MCF 10A (cell line): Measurements from ENCODE around the gene CYP2C9. TPM values are rescaled to one million over a fixed set of nuclear protein-coding genes. Genes with fewer than 3 reads are reported as not detected.

Experiments
- BruUV-seq: library from RNA; stranded (reverse); fragments of 400-500 nt; replicated peaks from 2 replicates; lab custom pipeline; 2021; lab: Mats Ljungman, UMichigan
- CTCF ChIA-PET: fragments of 300-600 bp; sonication (Branson Sonifier 250); formaldehyde crosslinking; extraction: SDS; loops from one replicate; lab custom pipeline; 2021; ENCODE audit warnings: antibody characterized with exemption, inconsistent platforms; lab: Yijun Ruan, JAX
- POLR2A ChIA-PET: fragments of 300-600, 350-650 bp; sonication (Branson Sonifier 250); formaldehyde crosslinking; extraction: SDS; loops from one replicate; lab custom pipeline; 2020; ENCODE audit warnings: antibody characterized with exemption, inconsistent platforms; lab: Yijun Ruan, JAX
- DNase-seq: peaks from one replicate; pipeline ENCODE4 v3.0.0-alpha.2; 2018; ENCODE audit not compliant: unreplicated experiment
- H3K27ac Mint-ChIP-seq: one replicate; pipeline ENCODE4 v1.8.0; 2022; ENCODE audit warnings: mild to moderate bottlenecking, low read depth, mixed read lengths; ENCODE audit not compliant: unreplicated experiment
- H3K27me3 Mint-ChIP-seq: one replicate; pipeline ENCODE4 v1.8.0; 2022; ENCODE audit warnings: mixed read lengths; ENCODE audit not compliant: insufficient read depth, unreplicated experiment
- H3K36me3 Mint-ChIP-seq: one replicate; pipeline ENCODE4 v1.8.0; 2022; ENCODE audit warnings: mild to moderate bottlenecking, moderate library complexity, mixed read lengths; ENCODE audit not compliant: insufficient read depth, unreplicated experiment
- H3K4me1 Mint-ChIP-seq: one replicate; pipeline ENCODE4 v1.8.0; 2022; ENCODE audit warnings: mixed read lengths; ENCODE audit not compliant: insufficient read depth, unreplicated experiment
- H3K4me3 Mint-ChIP-seq: one replicate; pipeline ENCODE4 v1.8.0; 2022; ENCODE audit warnings: mild to moderate bottlenecking, moderate library complexity, mixed read lengths; ENCODE audit not compliant: unreplicated experiment
- H3K9me3 Mint-ChIP-seq: one replicate; pipeline ENCODE4 v1.8.0; 2022; ENCODE audit warnings: mixed read lengths; ENCODE audit not compliant: unreplicated experiment
- CTCF ChIP-seq: fragments of 200-600 bp; IDR thresholded peaks from one replicate; pipeline ENCODE4 v1.8.0; 2022; ENCODE audit warnings: antibody characterized with exemption, mild to moderate bottlenecking; ENCODE audit not compliant: unreplicated experiment
- intact Hi-C: fragments of 100-400 bp; cut with micrococcal nuclease; formaldehyde crosslinking; loops from 2 replicates; pipeline ENCODE4 v1.14.1; 2022
- total RNA-seq: library from RNA; stranded (reverse); gene quantifications from 2 replicates; pipeline ENCODE4 v1.2.3, GENCODE V29; 2022

CYP2C9 gene
- total RNA-seq, 1 experiment from 2014 or later = not detected

DNA sequence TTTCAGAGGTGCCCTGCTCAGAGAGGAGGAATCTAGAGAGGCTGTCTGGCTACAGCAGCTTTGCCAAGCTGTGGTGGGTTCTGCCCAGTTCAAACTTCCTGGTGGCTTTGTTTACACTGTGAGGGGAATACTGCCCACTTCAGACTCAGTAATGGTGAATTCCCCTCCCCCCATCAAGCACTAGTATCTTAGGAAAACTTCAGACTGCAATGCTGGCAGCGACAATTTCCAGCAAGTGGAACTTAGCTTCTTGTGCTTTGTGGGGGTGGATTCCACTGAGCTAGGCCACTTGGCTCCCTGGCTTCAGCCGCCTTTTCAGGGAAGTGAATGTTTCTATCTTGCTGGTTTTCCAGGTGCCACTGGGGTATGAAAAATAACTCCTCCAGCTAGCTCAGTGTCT, 88.0 kb downstream of the CYP2C9 start:
- peaks cover 7% of the 10 kb centered on the region for H3K9me3 Mint-ChIP-seq
- H3K27me3 Mint-ChIP-seq = peaks cover 34% of the 10 kb centered on the region
- ChIA-PET CTCF (interaction anchor here (0.5 to 0.8 kb wide), 3 partner anchors 157 to 668 kb away, joined by 3 to 4 read pairs (median 4); no protein-coding TSS in a partner anchor), POLR2A (no interaction called here)
- no peak for TF ChIP-seq CTCF
- BruUV-seq = no TSS peak
- intact Hi-C loops = no loop called here
- no peak overlapping the region for H3K4me3 Mint-ChIP-seq
- H3K27ac Mint-ChIP-seq = no peak overlapping the region
- H3K36me3 Mint-ChIP-seq = no peaks in the 10 kb centered on the region
- DNase-seq = no peak
- no peaks in the 10 kb centered on the region for H3K4me1 Mint-ChIP-seq

- BruUV-seq = no TSS peak
- H3K27ac Mint-ChIP-seq = no peak overlapping the region
- H3K27me3 Mint-ChIP-seq = peaks cover 36% of the 10 kb centered on the region
- H3K9me3 Mint-ChIP-seq = no peaks in the 10 kb centered on the region
- H3K4me1 Mint-ChIP-seq = peaks cover 6% of the 10 kb centered on the region
- intact Hi-C loops = no loop called here
- POLR2A ChIA-PET = no interaction called here
- CTCF ChIA-PET = no interaction called here
- H3K4me3 Mint-ChIP-seq = no peak overlapping the region
- DNase-seq = no peak
- no peaks in the 10 kb centered on the region for H3K36me3 Mint-ChIP-seq
- no peak for TF ChIP-seq CTCF
Observed at GRCh38 chr10:95031656-95032055, 93.2 kb downstream of the CYP2C9 start.

- Mint-ChIP-seq H3K4me1 (peaks cover 6% of the 10 kb centered on the region), H3K4me3 (no peak overlapping the region), H3K9me3 (no peaks in the 10 kb centered on the region), H3K27ac (no peak overlapping the region), H3K36me3 (no peaks in the 10 kb centered on the region), H3K27me3 (peaks cover 45% of the 10 kb centered on the region)
- no peak for DNase-seq
- ChIA-PET CTCF (interaction anchor here (1.7 kb wide), 1 partner anchor 13 kb away, joined by 7 read pairs; no protein-coding TSS in a partner anchor), POLR2A (no interaction called here)
- no TSS peak for BruUV-seq
- TF ChIP-seq CTCF = no peak
- intact Hi-C loops = no loop called here
Observed at GRCh38 chr10:95034401-95034800, 95.9 kb downstream of the CYP2C9 start.

DNA sequence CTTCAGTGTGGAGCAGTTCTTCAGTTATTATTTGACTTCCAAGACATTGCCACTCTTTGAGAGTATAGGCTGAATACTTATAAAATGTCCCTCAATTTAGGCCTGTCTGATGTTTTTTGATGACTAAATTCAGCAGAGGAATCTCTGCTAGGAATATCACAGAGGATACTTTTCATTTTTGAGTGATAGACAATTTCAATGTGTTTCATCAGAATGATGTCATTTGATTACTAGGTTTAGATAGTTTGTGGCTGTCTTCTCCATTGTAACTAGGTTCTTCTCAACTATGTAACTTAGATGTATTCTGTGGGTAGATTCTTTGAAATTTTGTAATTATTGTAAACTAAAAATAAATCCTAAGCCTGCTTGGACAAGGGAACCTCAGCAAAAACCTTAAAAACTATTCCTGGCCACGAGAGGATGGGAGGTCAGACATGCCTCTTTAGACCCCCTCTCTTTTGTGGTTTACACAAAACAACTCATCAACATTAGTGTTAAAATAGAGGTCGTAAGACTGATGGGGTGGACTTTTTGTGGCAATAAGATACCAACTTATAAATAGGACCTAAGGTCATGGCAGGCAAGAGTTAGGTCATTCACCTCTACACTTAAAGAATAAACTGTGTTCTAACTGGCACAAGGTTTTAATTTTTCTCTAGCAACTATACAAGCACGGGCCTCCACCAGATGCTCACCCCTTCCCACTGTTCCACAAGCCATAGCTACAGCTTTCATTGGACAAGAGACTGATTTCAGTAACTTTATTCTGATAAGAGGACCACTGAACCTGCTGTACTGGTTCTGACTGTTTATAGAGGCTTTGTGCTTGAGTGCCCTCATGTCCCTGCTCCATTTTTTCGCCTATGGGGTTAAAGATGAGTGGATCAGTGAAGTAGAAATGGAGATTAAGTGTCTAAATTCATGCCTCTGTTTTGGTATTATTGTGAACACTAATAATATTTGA, 97.2 kb downstream of the CYP2C9 start:
- Mint-ChIP-seq H3K4me1 (peaks cover 6% of the 10 kb centered on the region), H3K27ac (no peak overlapping the region), H3K36me3 (no peaks in the 10 kb centered on the region), H3K4me3 (no peak overlapping the region), H3K9me3 (no peaks in the 10 kb centered on the region), H3K27me3 (peaks cover 32% of the 10 kb centered on the region)
- BruUV-seq = no TSS peak
- DNase-seq = no peak
- ChIA-PET CTCF (interaction anchor here (0.6 to 1.7 kb wide), 2 partner anchors 12 to 531 kb away, joined by 3 to 7 read pairs; no protein-coding TSS in a partner anchor), POLR2A (no interaction called here)
- intact Hi-C loops = no loop called here
- TF ChIP-seq CTCF = no peak
